Endothelial cell of umbilical vein (primary cell): ENCODE measurements around the gene TRAPPC2L.

Experiments
- EZH2 ChIP-seq: IDR thresholded peaks from 2 replicates; pipeline ENCODE4 v1.6.1; 2012; ENCODE audit warnings: borderline replicate concordance, low read depth, mild to moderate bottlenecking, moderate library complexity, low read length, inconsistent platforms; ENCODE audit not compliant: severe bottlenecking
- MAX ChIP-seq: IDR thresholded peaks from 2 replicates; pipeline ENCODE4 v1.6.1; 2011; ENCODE audit not compliant: insufficient read depth, insufficient read length
- MYC ChIP-seq: IDR thresholded peaks from one replicate; pipeline ENCODE4 v1.6.1; 2011; ENCODE audit warnings: mild to moderate bottlenecking, low read depth, low read length
- POLR2A ChIP-seq: IDR thresholded peaks from 2 replicates; pipeline ENCODE4 v1.6.1; 2012; ENCODE audit warnings: low read depth, mild to moderate bottlenecking, control low read depth, low read length
- POLR2AphosphoS5 ChIP-seq: IDR thresholded peaks from 2 replicates; pipeline ENCODE4 v1.6.1; 2012; ENCODE audit warnings: low read depth, mild to moderate bottlenecking, control low read depth, low read length, moderate library complexity; ENCODE audit not compliant: insufficient read depth
- TF ChIP-seq, protein P1 (sequence below), 2 donors: IDR thresholded peaks; 1 replicate in 1 of 2; 2 replicates in 1 of 2; pipeline ENCODE4 v1.5.1; 2011; ENCODE audit warnings: low read length in 2 of 2, mild to moderate bottlenecking in 2 of 2, moderate library complexity in 2 of 2, control low read depth in 1 of 2, inconsistent platforms in 1 of 2, low read depth in 1 of 2; ENCODE audit not compliant: insufficient read depth in 1 of 2; ENCODE audit errors: extremely low read depth in 1 of 2

GRCh38 chr16:88834670-88835069 is 22.3 kb upstream of the TRAPPC2L start:
- no peak for TF ChIP-seq EZH2
- TF ChIP-seq, protein P1, sequence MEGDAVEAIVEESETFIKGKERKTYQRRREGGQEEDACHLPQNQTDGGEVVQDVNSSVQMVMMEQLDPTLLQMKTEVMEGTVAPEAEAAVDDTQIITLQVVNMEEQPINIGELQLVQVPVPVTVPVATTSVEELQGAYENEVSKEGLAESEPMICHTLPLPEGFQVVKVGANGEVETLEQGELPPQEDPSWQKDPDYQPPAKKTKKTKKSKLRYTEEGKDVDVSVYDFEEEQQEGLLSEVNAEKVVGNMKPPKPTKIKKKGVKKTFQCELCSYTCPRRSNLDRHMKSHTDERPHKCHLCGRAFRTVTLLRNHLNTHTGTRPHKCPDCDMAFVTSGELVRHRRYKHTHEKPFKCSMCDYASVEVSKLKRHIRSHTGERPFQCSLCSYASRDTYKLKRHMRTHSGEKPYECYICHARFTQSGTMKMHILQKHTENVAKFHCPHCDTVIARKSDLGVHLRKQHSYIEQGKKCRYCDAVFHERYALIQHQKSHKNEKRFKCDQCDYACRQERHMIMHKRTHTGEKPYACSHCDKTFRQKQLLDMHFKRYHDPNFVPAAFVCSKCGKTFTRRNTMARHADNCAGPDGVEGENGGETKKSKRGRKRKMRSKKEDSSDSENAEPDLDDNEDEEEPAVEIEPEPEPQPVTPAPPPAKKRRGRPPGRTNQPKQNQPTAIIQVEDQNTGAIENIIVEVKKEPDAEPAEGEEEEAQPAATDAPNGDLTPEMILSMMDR (IDR thresholded peaks at IDR 0.05; ENCODE audit: extremely low read depth in 1 of 2, insufficient read depth in 1 of 2, low read depth in 1 of 2, low read length in 2 of 2) = no peak
- no peak for TF ChIP-seq MAX
- no peak for TF ChIP-seq MYC
- no peak for TF ChIP-seq POLR2A
- TF ChIP-seq POLR2AphosphoS5 = no peak
